CD14-positive monocyte (primary cell): ENCODE measurements around the gene TRUB1. TPM values are rescaled to one million over a fixed set of nuclear protein-coding genes. Genes with fewer than 3 reads are reported as not detected.

Experiments used
- DNase-seq, 3 donors: peaks; one replicate each; pipeline ENCODE4 v3.0.0-alpha.2; 2011 to 2022
- H2AFZ ChIP-seq: 2 replicates; pipeline ENCODE4 v1.6.0; 2012; ENCODE audit warnings: mild to moderate bottlenecking, low read depth, low read length, inconsistent platforms; ENCODE audit not compliant: insufficient read depth, poor library complexity, severe bottlenecking
- H3K27ac ChIP-seq, 2 donors: 1 replicate in 1 of 2; 2 replicates in 1 of 2; pipeline ENCODE4 v1.5.1; 2012 to 2013; ENCODE audit warnings: low read length in 2 of 2, control low read depth in 1 of 2, inconsistent platforms in 1 of 2, low read depth in 1 of 2, mild to moderate bottlenecking in 1 of 2
- H3K27me3 ChIP-seq, 2 donors: one replicate each; pipeline versions ENCODE4 v1.6.0 to v1.6.1; 2011 to 2013; ENCODE audit warnings: low read length in 2 of 2; ENCODE audit not compliant: control insufficient read depth in 2 of 2, insufficient read depth in 2 of 2
- H3K36me3 ChIP-seq, 2 donors: replicated peaks in 1 of 2; 1 replicate in 1 of 2; 2 replicates in 1 of 2; pipeline versions ENCODE4 v1.5.1 to v1.6.1; 2012 to 2013; ENCODE audit warnings: low read length in 2 of 2, control low read depth in 1 of 2, inconsistent platforms in 1 of 2, mild to moderate bottlenecking in 1 of 2; ENCODE audit not compliant: insufficient read depth in 2 of 2, control insufficient read depth in 1 of 2
- H3K4me1 ChIP-seq, 2 donors: 1 replicate in 1 of 2; 2 replicates in 1 of 2; pipeline versions ENCODE4 v1.5.1 to v1.6.1; 2012 to 2013; ENCODE audit warnings: low read length in 2 of 2, control low read depth in 1 of 2, inconsistent platforms in 1 of 2, mild to moderate bottlenecking in 1 of 2, moderate library complexity in 1 of 2; ENCODE audit not compliant: insufficient read depth in 2 of 2, control insufficient read depth in 1 of 2
- H3K4me2 ChIP-seq: replicated peaks from 2 replicates; pipeline ENCODE3; 2012; ENCODE audit warnings: low read length, moderate library complexity, mild to moderate bottlenecking; ENCODE audit not compliant: poor library complexity, severe bottlenecking; ENCODE audit errors: extremely low read depth
- H3K4me3 ChIP-seq, 3 experiments: fragments of 200-600 bp in 1 of 3; sonication (generic) in 1 of 3; replicated peaks in 1 of 3; 1 replicate in 2 of 3; 2 replicates in 1 of 3; pipeline ENCODE4 v1.5.1; 2011 to 2013; ENCODE audit warnings: low read length in 3 of 3, mild to moderate bottlenecking in 3 of 3, control low read depth in 2 of 3, low read depth in 2 of 3, inconsistent platforms in 1 of 3, moderate library complexity in 1 of 3
- H3K79me2 ChIP-seq: 2 replicates; pipeline ENCODE4 v1.6.0; 2012; ENCODE audit warnings: mild to moderate bottlenecking, control low read depth, inconsistent platforms, low read length, moderate library complexity; ENCODE audit not compliant: insufficient read depth
- H3K9ac ChIP-seq: 2 replicates; pipeline ENCODE4 v1.6.0; 2017; ENCODE audit warnings: low read length, mild to moderate bottlenecking; ENCODE audit not compliant: insufficient read depth, poor library complexity, severe bottlenecking
- H3K9me3 ChIP-seq, 2 donors: replicated peaks in 1 of 2; 1 replicate in 1 of 2; 2 replicates in 1 of 2; pipeline versions ENCODE4 v1.5.1 to v1.6.1; 2012 to 2013; ENCODE audit warnings: low read length in 2 of 2, control low read depth in 1 of 2; ENCODE audit not compliant: control insufficient read depth in 1 of 2, insufficient read depth in 1 of 2
- H4K20me1 ChIP-seq: 2 replicates; pipeline ENCODE4 v1.6.0; 2012; ENCODE audit warnings: mild to moderate bottlenecking, low read length, control low read depth, moderate library complexity; ENCODE audit not compliant: insufficient read depth
- H3K27ac Mint-ChIP-seq, 7 donors: one replicate each; pipeline ENCODE4 v1.8.0; 2020; ENCODE audit warnings: mild to moderate bottlenecking in 7 of 7, mixed read lengths in 7 of 7, moderate library complexity in 6 of 7, inconsistent platforms in 2 of 7
- H3K27me3 Mint-ChIP-seq, 3 donors: one replicate each; pipeline ENCODE4 v1.8.0; 2021 to 2022; ENCODE audit warnings: low read depth in 3 of 3, mild to moderate bottlenecking in 3 of 3, mixed read lengths in 3 of 3, moderate library complexity in 3 of 3, inconsistent platforms in 1 of 3
- H3K36me3 Mint-ChIP-seq, 2 donors: one replicate each; pipeline ENCODE4 v1.8.0; 2020; ENCODE audit warnings: mixed read lengths in 2 of 2, inconsistent platforms in 1 of 2, mild to moderate bottlenecking in 1 of 2
- H3K4me1 Mint-ChIP-seq: one replicate; pipeline ENCODE4 v1.8.0; 2020; ENCODE audit warnings: mild to moderate bottlenecking, mixed read lengths
- H3K4me3 Mint-ChIP-seq, 2 donors: one replicate each; pipeline ENCODE4 v1.8.0; 2020; ENCODE audit warnings: mild to moderate bottlenecking in 2 of 2, mixed read lengths in 2 of 2, moderate library complexity in 1 of 2
- H3K9me3 Mint-ChIP-seq, 7 donors: one replicate each; pipeline ENCODE4 v1.8.0; 2020 to 2022; ENCODE audit warnings: mixed read lengths in 7 of 7, mild to moderate bottlenecking in 6 of 7, moderate library complexity in 6 of 7, inconsistent platforms in 2 of 7
- CTCF ChIP-seq: fragments of 200-600 bp; IDR thresholded peaks from one replicate; pipeline ENCODE4 v1.8.0; 2022; ENCODE audit warnings: antibody characterized with exemption, mild to moderate bottlenecking
- WGBS: methylation state at CpG from one replicate; pipeline ENCODE4 v1.1.5; 2013; ENCODE audit warnings: missing lambda C conversion rate; ENCODE audit not compliant: insufficient coverage; 5-methylcytosine and 5-hydroxymethylcytosine counted together
- intact Hi-C, 2 donors: fragments of 100-400 bp; cut with micrococcal nuclease; formaldehyde crosslinking; loops; one replicate each; pipeline versions ENCODE4 v1.15.0 to v1.15.1; 2023
- polyA plus RNA-seq, 3 donors: library from polyadenylated mRNA; depleted of rRNA in 1 of 3; unstranded in 2 of 3; stranded (reverse) in 1 of 3; fragments of 300-500 nt in 2 of 3; fragments of >200 nt in 1 of 3; fragmentation: Illumina TruSeq in 2 of 3; gene quantifications; 1 replicate in 2 of 3; 2 replicates in 1 of 3; pipeline ENCODE4 v1.2.3, GENCODE V29; 2012 to 2021

The TRUB1 gene
- polyA plus RNA-seq, 3 donors: 3.0 to 5.0 (median 3.3) TPM

DNA sequence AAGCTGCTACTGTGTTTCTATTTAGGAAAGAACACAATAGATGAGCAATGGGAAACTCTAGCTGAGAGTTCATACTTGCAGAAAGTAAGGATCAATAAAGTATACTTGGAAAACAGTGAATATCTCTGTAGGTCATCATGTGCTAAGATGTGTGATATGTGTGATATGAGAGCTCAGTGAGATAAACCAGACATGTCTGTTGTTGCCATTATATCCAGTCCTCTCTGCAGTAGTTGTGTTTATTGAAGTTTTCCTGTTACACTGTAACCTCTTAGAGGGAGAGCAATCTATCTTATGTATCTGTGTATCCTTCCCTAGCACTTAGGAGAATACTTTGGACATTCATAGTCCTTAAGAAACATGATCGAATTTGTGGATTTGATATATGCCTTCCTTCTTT is 19.1 kb downstream of the TRUB1 start:
- no peak overlapping the region for H3K27ac Mint-ChIP-seq
- intact Hi-C loops: no loop called here

GRCh38 chr10:114957673-114958072 is 19.7 kb downstream of the TRUB1 start:
- H3K79me2 ChIP-seq: no peaks in the 10 kb centered on the region

More for the DNA sequence above, 19.1 kb downstream of the TRUB1 start:
- Histone ChIP-seq H3K9ac (no peak overlapping the region), H3K27ac (no peak overlapping the region), H3K27me3 (no peaks in the 10 kb centered on the region), H3K4me1 (no peaks in the 10 kb centered on the region), H3K4me2 (no peak overlapping the region), H2AFZ (no peak overlapping the region), H3K36me3 (peaks cover 3 to 30% of the 10 kb centered on the region in 2 donors), H3K9me3 (no peaks in the 10 kb centered on the region), H3K79me2 (no peaks in the 10 kb centered on the region), H3K4me3 (no peak overlapping the region), H4K20me1 (no peaks in the 10 kb centered on the region)
- H3K27me3 Mint-ChIP-seq: no peaks in the 10 kb centered on the region
- H3K36me3 Mint-ChIP-seq: peaks cover 29 to 31% of the 10 kb centered on the region in 2 donors
- H3K9me3 Mint-ChIP-seq: no peaks in the 10 kb centered on the region
- H3K4me3 Mint-ChIP-seq: no peak overlapping the region
- no CpG with 5 or more reads among the region's 1 CpG for WGBS
- DNase-seq: no peak
- peaks cover 2% of the 10 kb centered on the region for H3K4me1 Mint-ChIP-seq
- TF ChIP-seq CTCF: no peak

More at GRCh38 chr10:114957673-114958072, 19.7 kb downstream of the TRUB1 start:
- no peak for DNase-seq
- Mint-ChIP-seq H3K36me3 (peaks cover 27 to 29% of the 10 kb centered on the region in 2 donors), H3K9me3 (no peaks in the 10 kb centered on the region), H3K27me3 (no peaks in the 10 kb centered on the region), H3K4me3 (no peak overlapping the region), H3K27ac (no peak overlapping the region), H3K4me1 (peaks cover 2% of the 10 kb centered on the region)
- Histone ChIP-seq H3K4me3 (no peak overlapping the region), H4K20me1 (no peaks in the 10 kb centered on the region), H3K27ac (no peak overlapping the region), H3K4me1 (no peaks in the 10 kb centered on the region), H3K27me3 (no peaks in the 10 kb centered on the region), H2AFZ (no peak overlapping the region), H3K36me3 (peaks cover 4 to 30% of the 10 kb centered on the region in 2 donors), H3K9me3 (no peaks in the 10 kb centered on the region), H3K4me2 (no peak overlapping the region), H3K9ac (no peak overlapping the region)
- WGBS: 58% methylated on average over 1 of the region's 2 CpGs
- no peak for TF ChIP-seq CTCF
- intact Hi-C loops: no loop called here
